Diencephalon (tissue), 1 donor: ENCODE measurements around the gene TGIF2. TPM values are rescaled to one million over a fixed set of nuclear protein-coding genes. Genes with fewer than 3 reads are reported as not detected.

Experiments used
- small RNA-seq: library from RNA; depleted of rRNA; stranded (forward); fragments of <200 nt; gene quantifications from one replicate; pipeline ENCODE3, GENCODE V24; 2014
- total RNA-seq: library from RNA; depleted of rRNA; stranded (reverse); fragments of >200 nt; gene quantifications from one replicate; pipeline ENCODE4 v1.2.3, GENCODE V29; 2014

TGIF2 gene
- total RNA-seq: 9.7 TPM

GRCh38 chr20:36573103-36573797 lies at the start of gene TGIF2:
Gene TGIF2 (plus strand): TSS chr20:36573597. CDS start chr20:36578775, 5,178 bp downstream.

DNA sequence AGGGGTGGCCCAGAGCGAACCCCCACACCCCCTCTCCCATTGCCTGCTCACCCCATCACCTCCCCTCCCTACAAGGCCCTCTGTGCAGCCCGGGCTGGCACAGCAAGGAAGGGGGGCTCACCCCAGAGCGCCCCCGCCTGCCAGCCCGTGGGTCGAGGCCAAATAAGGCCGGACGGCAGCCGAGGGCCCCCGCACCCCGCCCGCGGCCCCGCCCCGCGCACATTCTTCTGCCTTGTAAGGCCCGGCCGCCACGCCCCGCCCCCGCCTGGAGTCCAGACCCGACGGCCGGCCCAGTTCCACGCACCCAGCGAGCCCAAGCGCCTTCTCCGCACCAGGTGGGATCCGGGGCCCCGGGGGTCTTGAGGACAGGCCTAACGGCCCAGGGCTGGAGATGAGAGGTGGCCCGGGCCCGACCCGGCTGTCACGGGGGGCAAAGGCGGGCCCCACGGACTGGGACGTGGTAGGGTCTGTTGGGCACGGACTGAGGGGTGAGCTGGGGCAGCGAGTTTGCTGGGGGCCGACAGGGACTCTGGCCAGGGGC lies 32.1 kb upstream of the TGIF2 start, which contains the start of gene MYL9:
TSS of gene MYL9 (plus strand) at position 293 of the 541 bp plus-strand sequence. CDS start 3,366 bp downstream, outside the sequence.

DNA sequence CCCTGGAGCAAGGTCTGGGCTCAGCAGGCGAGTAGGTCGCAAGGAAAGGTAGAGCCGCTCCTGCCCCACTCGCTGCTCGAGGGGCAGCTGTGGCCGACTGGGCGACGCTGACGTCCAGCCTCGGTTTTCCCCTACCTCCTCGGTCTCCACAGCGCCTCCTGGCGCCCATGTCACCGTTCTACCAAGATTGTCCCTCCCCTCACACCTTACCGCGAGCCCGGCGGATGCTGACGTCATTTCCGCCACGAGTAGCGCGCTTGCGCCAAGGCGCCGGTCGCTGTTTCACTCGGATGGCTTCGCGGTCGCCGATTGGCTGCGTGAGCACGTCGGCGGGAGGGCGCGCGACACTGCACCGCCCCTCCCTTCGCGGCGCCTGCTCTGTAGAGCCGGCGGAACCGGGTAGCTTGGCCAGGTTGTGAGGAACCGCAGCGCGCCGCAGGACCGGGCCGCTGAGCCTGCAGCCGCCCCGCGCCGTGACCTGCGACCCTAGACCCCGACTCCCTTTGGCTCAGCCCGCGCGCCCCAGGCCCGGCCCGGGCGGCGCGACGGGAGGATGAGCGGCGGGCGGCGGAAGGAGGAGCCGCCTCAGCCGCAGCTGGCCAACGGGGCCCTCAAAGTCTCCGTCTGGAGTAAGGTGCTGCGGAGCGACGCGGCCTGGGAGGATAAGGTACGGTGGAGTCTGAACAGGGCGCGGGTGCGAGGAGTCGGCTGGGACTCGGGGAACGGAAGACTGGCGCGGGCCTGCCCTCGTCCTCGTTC lies 32.2 kb downstream of the TGIF2 start, which contains the start of gene RAB5IF:
TSS of gene RAB5IF (plus strand) at position 381 of the 759 bp plus-strand sequence. CDS start at position 554, 173 bp downstream.

Small RNA genes lying within 50 kb of the gene (small RNA-seq; reads per million reads assigned to genes)
- gene RF00017: not detected

Other genes with a start within 250 kb of the TGIF2 start
- gene MYL9, start 32.1 kb upstream of the TGIF2 start, total RNA-seq: 0.23 TPM
- gene RAB5IF, start 32.2 kb downstream of the TGIF2 start, total RNA-seq: 41.3 TPM
- gene SLA2, start 72.6 kb downstream of the TGIF2 start, total RNA-seq: not detected
- 77.5 TPM for gene NDRG3, start 172.5 kb downstream of the TGIF2 start, total RNA-seq
- 8.3 TPM for gene DSN1, start 200.2 kb downstream of the TGIF2 start, total RNA-seq